IPS-15b (cell line): ENCODE results near the gene NCK2.
"Not testable (repeated sequence)": the region's sequence is repeated elsewhere in the genome, so short reads cannot be mapped to it uniquely, and the experiment has no call there.

Source experiments
- H3K27me3 ChIP-seq: one replicate; pipeline ENCODE4 v1.6.1; 2013; ENCODE audit warnings: low read length; ENCODE audit not compliant: control insufficient read depth, insufficient read depth
- H3K36me3 ChIP-seq: one replicate; pipeline ENCODE4 v1.6.1; 2013; ENCODE audit warnings: low read length; ENCODE audit not compliant: control insufficient read depth, insufficient read depth
- H3K4me1 ChIP-seq: one replicate; pipeline ENCODE4 v1.6.1; 2013; ENCODE audit warnings: mild to moderate bottlenecking, low read length; ENCODE audit not compliant: control insufficient read depth, insufficient read depth
- H3K4me3 ChIP-seq: one replicate; pipeline ENCODE4 v1.5.1; 2013; ENCODE audit warnings: low read depth, low read length
- H3K9ac ChIP-seq: one replicate; pipeline ENCODE4 v1.6.1; 2013; ENCODE audit warnings: low read depth, mild to moderate bottlenecking, low read length
- H3K9me3 ChIP-seq: one replicate; pipeline ENCODE4 v1.6.1; 2013; ENCODE audit warnings: mild to moderate bottlenecking, low read length; ENCODE audit not compliant: control insufficient read depth, insufficient read depth

Gene NCK2

DNA sequence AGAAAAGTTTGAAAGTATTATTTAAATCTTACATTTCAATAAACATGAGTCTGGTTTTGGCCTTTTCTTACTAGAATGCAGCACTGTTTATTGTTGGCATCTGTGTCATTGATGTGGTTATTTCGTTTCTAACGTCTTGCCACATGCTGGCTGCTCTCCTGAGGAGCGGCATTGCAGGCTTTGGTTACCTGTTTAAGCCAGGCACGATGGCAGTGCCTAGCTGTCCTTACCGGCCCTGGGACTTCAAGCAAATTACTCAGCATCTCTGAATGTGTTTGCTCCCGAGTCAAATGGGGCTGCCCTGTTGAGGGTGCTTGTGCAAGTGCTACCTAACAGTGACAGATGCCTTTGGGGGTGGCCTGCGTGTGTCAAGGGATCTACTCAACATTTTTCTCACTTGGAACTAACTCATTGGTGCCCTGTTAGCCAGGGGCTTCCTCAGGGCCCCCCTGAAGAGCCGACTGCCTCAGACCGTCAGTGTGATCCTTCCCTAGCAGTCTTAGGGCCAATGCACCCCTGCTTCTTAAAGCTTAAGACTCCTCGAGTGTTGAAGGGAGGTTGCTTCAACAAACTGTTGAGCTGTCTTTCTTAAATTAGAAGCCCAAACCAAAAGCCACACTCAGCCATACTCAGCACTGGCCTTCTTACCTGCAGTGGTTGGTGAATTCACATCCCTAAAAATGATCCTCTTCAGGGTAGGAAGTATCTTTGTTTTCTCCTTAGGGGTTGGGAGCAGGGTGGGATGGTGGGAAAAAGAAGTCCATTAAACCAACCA, 151.5 kb downstream of the NCK2 start:
- H3K9me3 ChIP-seq = no peaks in the 10 kb centered on the region
- no peaks in the 10 kb centered on the region for H3K27me3 ChIP-seq
- no peak overlapping the region for H3K9ac ChIP-seq
- peaks cover 2% of the 10 kb centered on the region for H3K36me3 ChIP-seq
- no peak overlapping the region for H3K4me3 ChIP-seq
- no peaks in the 10 kb centered on the region for H3K4me1 ChIP-seq

GRCh38 chr2:105896765-105897163, 152.1 kb downstream of the NCK2 start:
- peaks cover 2% of the 10 kb centered on the region for H3K36me3 ChIP-seq
- no peak overlapping the region for H3K4me3 ChIP-seq
- H3K27me3 ChIP-seq = no peaks in the 10 kb centered on the region
- H3K9ac ChIP-seq = no peak overlapping the region
- H3K9me3 ChIP-seq = no peaks in the 10 kb centered on the region
- H3K4me1 ChIP-seq = no peaks in the 10 kb centered on the region

- H3K9me3 ChIP-seq, H3K4me3 ChIP-seq, H3K9ac ChIP-seq, H3K36me3 ChIP-seq, H3K27me3 ChIP-seq, H3K4me1 ChIP-seq: not testable (repeated sequence)
These were observed 153.0 kb downstream of the NCK2 start for GRCh38 chr2:105897694-105898093.

- H3K9me3 ChIP-seq = no peaks in the 10 kb centered on the region
- no peaks in the 10 kb centered on the region for H3K27me3 ChIP-seq
- no peaks in the 10 kb centered on the region for H3K36me3 ChIP-seq
- H3K4me1 ChIP-seq = no peaks in the 10 kb centered on the region
- no peak overlapping the region for H3K4me3 ChIP-seq
- no peak overlapping the region for H3K9ac ChIP-seq
These were observed 158.5 kb downstream of the NCK2 start for GRCh38 chr2:105903051-105903674.

DNA sequence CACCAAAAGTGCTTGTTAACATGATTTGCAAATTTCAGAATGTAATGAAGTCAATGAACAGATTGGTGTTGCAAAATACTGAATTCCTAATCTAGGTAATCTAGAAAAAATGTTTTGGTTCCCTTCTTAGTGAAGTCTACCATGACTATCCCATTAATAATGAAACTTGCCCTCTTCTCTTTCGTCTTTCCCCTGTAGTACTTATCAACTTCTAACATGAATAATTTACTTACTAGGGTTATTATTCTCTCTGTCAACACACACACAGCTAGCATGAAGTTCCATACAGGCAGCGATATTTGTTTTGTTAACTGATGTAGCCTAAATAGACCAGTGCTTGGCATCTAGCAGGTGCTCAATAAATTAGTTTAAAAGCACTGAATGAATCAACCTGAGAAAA, 160.2 kb downstream of the NCK2 start:
- Histone ChIP-seq H3K4me3 (no peak overlapping the region), H3K4me1 (no peaks in the 10 kb centered on the region), H3K36me3 (no peaks in the 10 kb centered on the region), H3K27me3 (no peaks in the 10 kb centered on the region), H3K9ac (no peak overlapping the region), H3K9me3 (no peaks in the 10 kb centered on the region)

- H3K27me3 ChIP-seq = no peaks in the 10 kb centered on the region
- no peaks in the 10 kb centered on the region for H3K36me3 ChIP-seq
- no peak overlapping the region for H3K9ac ChIP-seq
- no peaks in the 10 kb centered on the region for H3K9me3 ChIP-seq
- no peak overlapping the region for H3K4me3 ChIP-seq
- H3K4me1 ChIP-seq = no peaks in the 10 kb centered on the region
These were observed 161.8 kb downstream of the NCK2 start for GRCh38 chr2:105906481-105906880.

DNA sequence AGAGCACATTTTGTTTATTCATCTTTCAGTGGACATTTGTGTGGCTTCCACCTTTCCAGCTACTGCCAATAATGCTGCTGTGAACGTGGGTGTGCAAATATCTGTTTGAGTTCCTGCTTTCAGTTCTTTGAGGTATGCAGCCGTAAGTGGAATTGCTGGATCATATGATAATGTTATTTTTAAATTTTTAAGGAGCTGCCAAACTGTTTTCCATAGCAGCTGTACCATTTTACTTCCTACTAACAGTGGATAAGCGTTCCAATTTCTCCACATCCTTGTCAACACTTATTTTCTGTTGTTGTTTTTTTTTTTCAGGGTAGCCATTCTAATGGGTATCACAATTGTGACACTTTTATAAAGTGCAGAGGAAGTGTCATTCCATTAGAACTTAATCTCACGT, 162.5 kb downstream of the NCK2 start:
- Histone ChIP-seq H3K4me1 (no peaks in the 10 kb centered on the region), H3K27me3 (no peaks in the 10 kb centered on the region), H3K9ac (no peak overlapping the region), H3K36me3 (no peaks in the 10 kb centered on the region), H3K9me3 (no peaks in the 10 kb centered on the region), H3K4me3 (no peak overlapping the region)

DNA sequence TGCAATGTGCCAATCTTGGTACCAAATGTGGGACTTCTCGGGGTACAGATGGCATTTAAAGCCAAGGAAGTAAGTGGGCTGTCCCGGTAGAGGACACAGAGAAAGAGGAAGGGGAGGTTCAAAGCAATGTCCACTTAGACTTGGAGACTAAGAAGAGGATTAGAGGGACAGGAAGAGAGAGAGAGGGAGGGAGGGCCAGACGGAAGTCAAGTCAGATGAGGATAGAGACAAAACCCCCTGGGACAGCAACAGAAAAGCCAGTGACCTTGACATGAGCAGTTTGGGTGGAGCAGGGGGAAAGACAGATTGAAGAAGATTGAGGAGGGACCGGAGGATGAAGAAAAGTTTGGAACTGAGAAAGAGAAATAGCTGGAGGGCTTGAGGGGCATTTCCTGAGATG, 164.5 kb downstream of the NCK2 start:
- Histone ChIP-seq H3K9me3 (no peaks in the 10 kb centered on the region), H3K36me3 (no peaks in the 10 kb centered on the region), H3K27me3 (no peaks in the 10 kb centered on the region), H3K4me3 (no peak overlapping the region), H3K4me1 (no peaks in the 10 kb centered on the region), H3K9ac (no peak overlapping the region)

DNA sequence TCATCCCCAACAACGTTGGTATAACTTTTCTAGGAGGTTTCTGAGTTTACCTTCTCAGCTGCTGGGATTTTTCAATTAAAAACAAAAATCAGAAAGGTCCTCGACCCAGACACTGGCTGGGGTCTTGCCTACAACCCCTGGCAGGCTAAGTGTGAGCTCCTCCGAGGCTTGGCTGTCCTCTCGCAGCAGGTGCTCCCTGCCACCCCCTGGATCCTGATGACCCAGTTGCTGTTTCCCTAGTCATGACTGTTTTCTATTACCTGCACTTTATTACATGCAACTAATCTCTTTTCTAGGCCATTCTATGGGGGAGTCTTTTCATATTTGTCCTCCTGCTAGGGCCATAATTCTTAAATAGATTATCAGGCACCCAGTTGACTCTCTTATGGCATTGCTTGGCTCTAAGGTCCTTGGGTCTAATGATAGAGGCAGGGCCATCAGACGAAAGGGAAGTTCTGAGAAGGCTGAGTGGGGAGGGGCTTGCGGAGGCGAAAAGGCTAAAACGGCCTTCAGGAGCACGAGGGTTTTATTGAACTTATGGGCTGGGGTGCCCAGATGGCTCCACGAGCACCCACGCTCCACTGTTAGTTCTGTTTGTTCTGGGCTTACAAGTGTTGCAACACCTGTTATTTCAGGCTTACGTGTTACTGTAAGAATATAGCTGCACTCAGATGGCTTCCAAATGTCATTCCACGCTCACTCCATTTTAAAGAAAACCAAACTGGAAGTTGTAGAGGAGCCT, 166.0 kb downstream of the NCK2 start:
- no peaks in the 10 kb centered on the region for H3K9me3 ChIP-seq
- no peak overlapping the region for H3K9ac ChIP-seq
- no peak overlapping the region for H3K4me3 ChIP-seq
- H3K27me3 ChIP-seq = no peaks in the 10 kb centered on the region
- no peaks in the 10 kb centered on the region for H3K4me1 ChIP-seq
- H3K36me3 ChIP-seq = no peaks in the 10 kb centered on the region

GRCh38 chr2:105911425-105911824, 166.7 kb downstream of the NCK2 start:
- Histone ChIP-seq H3K9me3 (no peaks in the 10 kb centered on the region), H3K4me3 (no peak overlapping the region), H3K4me1 (no peaks in the 10 kb centered on the region), H3K36me3 (no peaks in the 10 kb centered on the region), H3K9ac (no peak overlapping the region), H3K27me3 (no peaks in the 10 kb centered on the region)

DNA sequence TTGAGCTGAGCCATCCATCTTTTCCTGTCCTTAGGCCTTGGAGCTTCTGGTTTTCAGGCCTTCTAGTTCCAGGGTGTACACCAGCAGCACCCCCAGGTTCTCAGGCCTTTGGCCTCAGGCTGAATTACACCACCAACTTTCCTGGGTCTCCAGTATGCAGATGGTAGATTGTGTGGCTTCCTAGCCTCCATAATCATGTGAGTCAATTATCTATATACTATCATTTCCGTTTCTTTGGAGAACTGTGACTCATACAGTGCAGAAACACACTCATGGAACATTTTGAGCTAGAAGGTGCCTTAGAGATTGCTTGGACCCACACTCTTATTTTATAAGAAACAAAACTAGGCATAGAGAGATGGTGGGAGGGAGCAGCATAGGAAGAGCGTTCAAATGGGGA, 167.4 kb downstream of the NCK2 start:
- Histone ChIP-seq H3K9ac (no peak overlapping the region), H3K4me3 (no peak overlapping the region), H3K9me3 (no peaks in the 10 kb centered on the region), H3K27me3 (no peaks in the 10 kb centered on the region), H3K4me1 (no peaks in the 10 kb centered on the region), H3K36me3 (no peaks in the 10 kb centered on the region)
